Measurements from ENCODE around the gene AUTS2. TPM values are rescaled to one million over a fixed set of nuclear protein-coding genes. Genes with fewer than 3 reads are reported as not detected.

Gene AUTS2
- total RNA-seq, 1 experiment from 2014 or later: 2.2 TPM

DNA sequence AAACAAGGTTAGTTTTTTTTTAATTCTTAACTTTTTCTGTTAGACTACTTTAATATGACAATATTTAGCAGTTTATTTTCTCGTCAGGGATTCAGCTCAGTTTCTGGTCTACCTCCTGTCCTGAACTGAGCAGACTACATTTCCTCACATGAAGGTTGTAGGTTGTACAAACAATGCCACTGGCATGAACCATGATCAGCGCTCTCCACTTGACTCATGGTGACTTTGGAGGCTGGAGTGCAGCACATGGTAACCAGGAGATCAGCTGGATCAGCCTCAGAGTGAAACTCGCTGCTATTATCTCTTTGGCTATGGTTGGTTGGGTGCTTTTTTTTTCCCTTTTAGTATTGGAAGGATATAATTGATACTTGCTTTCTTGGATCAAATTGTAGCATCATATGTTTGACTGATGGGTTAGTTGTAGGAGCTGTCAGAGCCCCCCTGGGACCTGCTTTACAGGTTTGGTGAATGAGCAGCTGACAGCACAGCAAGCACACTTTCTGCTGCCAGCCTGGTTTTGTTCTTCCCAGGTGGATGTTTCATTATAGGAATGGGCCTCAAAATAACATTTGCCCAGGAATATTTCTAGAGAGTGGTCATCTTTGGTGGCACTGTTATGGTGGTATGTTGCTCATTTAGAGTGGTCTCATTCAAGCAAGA, 556.4 kb downstream of the AUTS2 start:
- Histone ChIP-seq H3K27me3 (no peaks in the 10 kb centered on the region), H3K36me3 (no peaks in the 10 kb centered on the region), H3K4me3 (no peak overlapping the region), H3K9me3 (0 out of 2 replicates have a peak, but pooled peaks cover 2% of the 10 kb centered on the region)
- no peak for DNase-seq

DNA sequence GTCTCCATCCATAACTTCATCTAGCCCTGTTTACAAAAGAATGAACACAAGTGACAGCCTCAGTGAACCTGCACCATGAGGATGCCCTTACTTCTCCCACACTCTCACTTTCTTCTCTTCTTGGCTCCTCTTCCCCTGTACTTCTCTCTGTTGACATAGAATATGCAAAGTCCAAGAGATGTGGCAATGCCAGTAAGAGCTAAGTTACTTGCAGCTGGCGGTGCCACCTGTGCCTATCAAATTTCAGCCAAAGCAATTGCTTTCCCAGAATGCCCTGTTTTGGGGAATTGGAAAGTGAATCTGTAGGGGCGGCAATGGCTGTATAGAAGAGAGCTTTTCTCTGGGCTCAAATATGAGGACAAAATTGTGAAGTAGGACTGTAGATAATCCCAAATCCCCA, 557.8 kb downstream of the AUTS2 start:
- no peak overlapping the region for H3K4me3 ChIP-seq
- no peak for DNase-seq
- H3K36me3 ChIP-seq: no peaks in the 10 kb centered on the region
- H3K9me3 ChIP-seq: 0 out of 2 replicates have a peak, but pooled peaks cover 2% of the 10 kb centered on the region
- H3K27me3 ChIP-seq: no peaks in the 10 kb centered on the region

DNA sequence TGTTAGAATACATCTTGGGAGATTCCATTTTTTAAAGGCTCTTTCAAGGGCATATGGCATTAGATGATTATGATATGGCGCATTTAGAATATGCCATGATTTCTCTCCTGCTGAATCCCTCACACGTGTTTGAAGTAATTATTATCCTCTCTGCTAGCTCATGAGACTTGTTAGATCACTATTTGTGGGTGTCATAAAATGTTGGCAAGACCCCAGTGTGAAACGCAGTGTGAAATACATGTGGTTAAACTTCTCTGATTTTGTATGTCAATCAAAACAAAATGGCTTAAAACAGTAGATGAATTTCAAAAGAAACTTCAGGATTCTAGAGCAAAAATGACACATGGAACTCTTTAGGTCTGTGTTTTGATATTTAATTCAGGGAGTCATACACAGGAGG, 560.8 kb downstream of the AUTS2 start:
- Histone ChIP-seq H3K4me3 (no peak overlapping the region), H3K27me3 (no peaks in the 10 kb centered on the region), H3K36me3 (no peaks in the 10 kb centered on the region), H3K9me3 (no peaks in the 10 kb centered on the region)
- no peak for DNase-seq

DNA sequence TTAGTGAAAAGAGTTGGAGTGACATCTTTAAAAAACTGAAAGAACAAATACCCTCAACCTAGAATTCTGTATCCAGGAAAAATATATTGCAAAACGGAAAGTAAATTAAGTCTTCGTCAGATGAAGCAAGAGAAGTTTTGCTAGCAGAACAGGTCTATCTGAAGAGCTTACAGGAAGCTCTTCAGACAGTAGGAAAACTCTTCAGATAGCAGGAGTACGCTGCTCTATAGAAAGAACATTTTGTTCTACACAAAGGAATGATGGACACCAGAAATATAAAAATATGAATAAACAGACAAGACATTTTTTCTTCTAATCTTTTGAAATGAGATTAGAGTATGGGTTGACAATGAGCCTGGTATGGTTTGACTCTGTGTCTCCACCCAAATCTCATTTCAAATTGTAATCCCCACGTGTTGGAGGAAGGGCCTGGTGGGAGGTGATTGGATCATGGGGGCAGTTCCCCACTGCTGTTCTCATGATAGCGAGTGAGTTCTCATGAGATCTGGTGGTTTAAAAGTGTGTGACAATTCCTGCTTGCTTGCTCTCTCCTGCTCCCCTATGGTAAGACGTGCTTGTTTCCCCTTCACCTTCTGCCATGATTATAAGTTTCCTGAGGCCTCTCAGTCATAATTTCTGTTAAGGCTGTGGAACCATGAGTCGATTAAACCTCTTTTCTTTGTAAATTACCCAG, 567.3 kb downstream of the AUTS2 start:
- Histone ChIP-seq H3K27me3 (no peaks in the 10 kb centered on the region), H3K9me3 (no peaks in the 10 kb centered on the region; the same call in 1 of the 2 replicates), H3K36me3 (no peaks in the 10 kb centered on the region), H3K4me3 (no peak overlapping the region)
- DNase-seq: no peak

GRCh38 chr7:70171369-70171920, 573.2 kb downstream of the AUTS2 start:
- Histone ChIP-seq H3K9me3 (no peaks in the 10 kb centered on the region; the same call in 1 of the 2 replicates), H3K36me3 (no peaks in the 10 kb centered on the region), H3K4me3 (no peak overlapping the region), H3K27me3 (no peaks in the 10 kb centered on the region)
- no peak for DNase-seq

- no peak overlapping the region for H3K4me3 ChIP-seq
- no peaks in the 10 kb centered on the region; the same call in 1 of the 2 replicates for H3K9me3 ChIP-seq
- H3K36me3 ChIP-seq: no peaks in the 10 kb centered on the region
- peak; percentile 23 for DNase-seq
- no peaks in the 10 kb centered on the region for H3K27me3 ChIP-seq
These were observed 578.9 kb downstream of the AUTS2 start for GRCh38 chr7:70177166-70177565.

DNA sequence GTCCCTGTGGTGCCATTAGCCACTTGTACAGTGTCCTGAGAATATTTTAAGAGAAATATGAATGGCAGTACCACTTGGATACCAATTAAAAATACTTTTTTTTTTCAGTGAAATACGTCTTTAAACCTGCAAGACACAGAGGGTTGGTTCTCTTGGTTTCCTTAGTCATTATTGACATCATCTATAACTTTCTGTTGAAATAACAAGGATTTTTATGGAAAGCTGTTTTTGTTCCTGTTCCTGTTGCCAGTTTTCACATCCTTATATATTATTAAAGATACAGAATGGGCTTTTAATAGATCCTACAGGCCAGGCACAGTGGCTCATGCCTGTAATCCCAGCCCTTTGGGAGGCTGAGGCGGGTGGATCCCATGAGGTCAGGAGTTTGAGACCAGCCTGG, 579.9 kb downstream of the AUTS2 start:
- no peaks in the 10 kb centered on the region for H3K27me3 ChIP-seq
- peak; percentile 49 for DNase-seq
- H3K9me3 ChIP-seq: no peaks in the 10 kb centered on the region; the same call in 1 of the 2 replicates
- H3K4me3 ChIP-seq: no peak overlapping the region
- H3K36me3 ChIP-seq: no peaks in the 10 kb centered on the region

- Histone ChIP-seq H3K36me3 (no peaks in the 10 kb centered on the region), H3K27me3 (no peaks in the 10 kb centered on the region), H3K4me3 (no peak overlapping the region), H3K9me3 (no peaks in the 10 kb centered on the region; the same call in 1 of the 2 replicates)
- peak; percentile 92 for DNase-seq
These were observed 580.5 kb downstream of the AUTS2 start for GRCh38 chr7:70178787-70179186.

DNA sequence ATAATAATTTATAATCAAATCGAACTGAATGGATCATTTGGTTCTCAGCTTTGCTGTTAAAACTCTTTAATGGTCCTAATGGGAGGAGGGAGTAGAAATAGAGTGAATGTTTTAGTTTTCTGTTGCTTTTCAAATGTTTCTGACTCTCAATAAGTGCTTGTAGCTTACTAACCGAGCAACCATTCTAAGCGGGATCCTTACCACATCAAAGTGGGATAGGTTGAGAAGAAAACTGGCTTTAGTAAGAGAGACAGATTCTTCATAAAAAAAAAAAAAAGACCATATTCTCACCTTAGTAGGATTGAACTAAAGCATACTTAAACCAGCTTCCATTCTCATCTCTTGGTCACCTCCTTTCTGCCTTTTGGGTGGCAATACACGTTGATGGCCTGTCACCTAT, 584.2 kb downstream of the AUTS2 start:
- Histone ChIP-seq H3K36me3 (no peaks in the 10 kb centered on the region), H3K4me3 (no peak overlapping the region), H3K9me3 (no peaks in the 10 kb centered on the region), H3K27me3 (no peaks in the 10 kb centered on the region)
- no peak for DNase-seq

GRCh38 chr7:70183278-70183677, 585.0 kb downstream of the AUTS2 start:
- H3K27me3 ChIP-seq: no peaks in the 10 kb centered on the region
- no peak for DNase-seq
- H3K9me3 ChIP-seq: no peaks in the 10 kb centered on the region
- no peak overlapping the region for H3K4me3 ChIP-seq
- no peaks in the 10 kb centered on the region for H3K36me3 ChIP-seq

DNA sequence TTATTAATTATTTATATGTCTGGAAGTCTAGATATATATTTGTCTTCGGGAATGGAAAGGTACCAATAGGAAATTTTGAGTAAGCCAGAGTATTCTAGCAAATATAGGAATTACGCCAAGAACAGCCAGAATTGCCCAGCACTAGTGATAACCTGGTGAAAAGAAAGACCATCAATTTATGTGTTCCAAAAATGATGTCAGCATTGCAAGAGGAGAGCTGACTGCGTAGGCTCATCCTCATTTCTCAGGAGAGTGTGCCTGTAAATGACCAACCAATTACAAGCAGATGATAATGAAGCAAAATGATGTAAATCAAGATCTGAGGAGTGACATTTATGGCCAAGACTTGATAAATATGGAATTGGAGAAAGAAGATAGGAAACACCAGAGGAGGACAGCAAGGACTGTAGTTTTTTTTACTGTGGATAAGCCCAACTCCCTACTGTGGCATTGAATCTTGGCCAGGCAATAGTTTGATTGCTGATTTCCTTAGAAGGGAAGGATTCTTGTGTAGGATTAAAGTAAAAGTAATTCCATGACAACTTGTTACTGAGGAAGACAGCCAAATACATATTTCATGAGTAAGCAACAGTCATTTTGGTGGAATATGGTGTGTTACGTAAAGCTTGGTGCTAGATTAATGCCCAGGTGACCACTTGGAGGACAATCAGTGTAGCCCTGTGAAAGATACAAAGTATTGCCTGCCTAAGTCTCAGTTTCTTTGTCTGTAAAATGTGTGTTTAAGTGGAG, 590.8 kb downstream of the AUTS2 start:
- no peak overlapping the region for H3K4me3 ChIP-seq
- no peaks in the 10 kb centered on the region for H3K27me3 ChIP-seq
- H3K36me3 ChIP-seq: no peaks in the 10 kb centered on the region
- DNase-seq: peak; percentile 9
- H3K9me3 ChIP-seq: 0 out of 2 replicates have a peak, but pooled peaks cover 3% of the 10 kb centered on the region

- Histone ChIP-seq H3K36me3 (no peaks in the 10 kb centered on the region), H3K4me3 (no peak overlapping the region), H3K9me3 (0 out of 2 replicates have a peak, but pooled peaks cover 3% of the 10 kb centered on the region), H3K27me3 (no peaks in the 10 kb centered on the region)
- DNase-seq: peak; percentile 16
These were observed 591.5 kb downstream of the AUTS2 start for GRCh38 chr7:70189776-70190175.

DNA sequence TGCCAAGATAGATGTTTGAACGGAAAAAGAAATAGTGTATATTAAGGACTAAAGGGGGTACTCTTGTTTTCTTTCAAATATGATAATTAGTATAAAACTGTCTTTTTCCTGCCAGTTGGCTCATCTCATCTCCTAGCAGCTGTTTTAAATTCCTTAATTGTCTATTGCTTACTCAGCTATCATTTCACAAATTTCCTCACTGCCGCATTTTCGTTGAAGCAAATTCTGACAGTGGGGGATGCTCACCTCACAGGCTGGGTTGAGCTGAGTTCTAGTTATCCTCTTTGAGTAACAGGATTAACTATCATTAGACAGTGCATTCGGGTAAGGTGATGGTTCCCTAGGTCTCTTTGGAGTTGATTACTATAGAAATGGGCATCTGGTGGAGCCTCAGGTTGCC, 592.0 kb downstream of the AUTS2 start:
- Histone ChIP-seq H3K36me3 (no peaks in the 10 kb centered on the region), H3K9me3 (0 out of 2 replicates have a peak, but pooled peaks cover 3% of the 10 kb centered on the region), H3K27me3 (no peaks in the 10 kb centered on the region), H3K4me3 (no peak overlapping the region)
- no peak for DNase-seq

GRCh38 chr7:70193514-70193913, 595.2 kb downstream of the AUTS2 start:
- DNase-seq: peak; percentile 19
- Histone ChIP-seq H3K36me3 (no peaks in the 10 kb centered on the region), H3K4me3 (no peak overlapping the region), H3K27me3 (no peaks in the 10 kb centered on the region), H3K9me3 (0 out of 2 replicates have a peak, but pooled peaks cover 3% of the 10 kb centered on the region)

DNA sequence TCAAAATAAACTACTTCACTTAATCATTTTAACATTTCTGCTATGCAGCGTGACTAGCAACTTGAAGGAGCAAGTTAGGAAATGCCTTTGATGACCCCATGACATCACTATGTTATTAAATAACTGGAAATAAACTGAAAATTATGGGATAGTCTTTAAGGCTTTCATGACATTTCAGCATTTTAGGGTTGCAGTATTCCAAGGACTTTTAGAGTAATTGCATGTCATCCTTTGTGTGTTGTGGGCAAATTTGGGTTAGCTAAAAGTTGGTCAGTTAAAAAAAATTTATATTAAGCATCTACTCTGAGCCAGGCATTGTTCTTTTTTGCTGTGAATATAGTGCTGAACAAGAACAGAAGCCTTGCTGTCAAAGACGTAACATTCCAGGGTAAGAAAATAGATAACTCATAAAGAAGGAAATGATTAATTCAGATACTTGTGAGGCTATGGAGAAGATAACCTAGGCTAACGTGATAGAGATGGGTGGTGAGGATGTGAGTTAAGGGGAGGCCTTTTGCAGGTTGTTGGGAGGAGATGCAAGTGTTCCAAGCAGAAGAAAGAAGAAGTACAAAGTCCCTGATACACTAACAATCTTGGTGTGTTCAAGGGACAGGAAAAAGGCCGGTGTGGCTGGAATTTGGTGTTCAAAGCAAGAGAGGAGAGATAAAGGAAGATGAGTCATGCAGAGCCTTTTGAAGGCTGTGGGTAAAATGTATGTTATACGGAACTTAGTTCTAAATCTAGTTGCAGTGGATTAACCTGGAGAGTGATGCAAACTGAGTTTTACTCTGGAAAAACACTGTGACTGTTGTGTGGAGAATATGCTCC, 610.2 kb downstream of the AUTS2 start:
- Histone ChIP-seq H3K27me3 (no peaks in the 10 kb centered on the region), H3K4me3 (no peak overlapping the region), H3K9me3 (no peaks in the 10 kb centered on the region), H3K36me3 (no peaks in the 10 kb centered on the region)
- DNase-seq: no peak

DNA sequence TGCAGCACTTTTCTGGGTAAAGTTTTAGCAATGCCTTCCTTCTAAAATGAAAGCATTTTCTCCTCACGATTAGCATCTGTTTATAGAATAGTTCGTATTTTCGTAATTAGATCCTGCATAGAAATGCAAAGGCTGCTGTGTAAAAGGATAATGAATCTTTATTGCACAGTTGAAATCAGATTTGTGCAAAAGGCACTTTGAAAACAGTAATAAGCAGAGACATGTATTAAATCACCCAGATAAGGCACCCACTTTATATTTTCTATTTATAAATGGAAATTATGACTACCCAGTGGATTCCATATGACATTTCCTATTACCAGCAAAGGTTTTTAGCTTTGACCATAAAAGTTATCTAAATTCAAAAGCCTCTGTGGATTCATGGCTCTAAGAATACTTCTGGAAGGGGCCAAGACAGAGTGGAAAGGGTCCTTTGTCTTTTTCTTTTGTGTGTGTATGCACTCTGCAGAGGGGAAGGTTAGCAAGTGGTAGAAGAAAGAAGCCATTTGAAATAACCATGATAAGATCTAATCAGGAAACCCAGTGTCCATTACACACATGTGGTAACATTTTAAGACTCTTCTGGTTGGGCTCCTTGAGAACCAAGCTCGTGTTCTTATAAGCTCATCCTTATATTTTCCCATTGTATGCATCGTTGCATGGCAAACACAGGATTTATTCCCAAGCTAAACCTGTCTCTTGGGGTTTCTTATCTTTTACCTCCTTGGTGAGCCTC, 612.1 kb downstream of the AUTS2 start:
- no peak for DNase-seq
- Histone ChIP-seq H3K9me3 (no peaks in the 10 kb centered on the region), H3K27me3 (no peaks in the 10 kb centered on the region), H3K36me3 (no peaks in the 10 kb centered on the region), H3K4me3 (no peak overlapping the region)

All from MG63 (cell line).